DMS114 treated with DMSO at 0.1 percent for 48 hours (cell line): ENCODE data around the gene EFNA5.
"Not testable (repeated sequence)": the region's sequence is repeated elsewhere in the genome, so short reads cannot be mapped to it uniquely, and the experiment has no call there.

Experiments
- DNase-seq: peaks from one replicate; lab custom pipeline; 2025; ENCODE audit not compliant: unreplicated experiment; lab: John Stamatoyannopoulos, UW

EFNA5 gene

DNA sequence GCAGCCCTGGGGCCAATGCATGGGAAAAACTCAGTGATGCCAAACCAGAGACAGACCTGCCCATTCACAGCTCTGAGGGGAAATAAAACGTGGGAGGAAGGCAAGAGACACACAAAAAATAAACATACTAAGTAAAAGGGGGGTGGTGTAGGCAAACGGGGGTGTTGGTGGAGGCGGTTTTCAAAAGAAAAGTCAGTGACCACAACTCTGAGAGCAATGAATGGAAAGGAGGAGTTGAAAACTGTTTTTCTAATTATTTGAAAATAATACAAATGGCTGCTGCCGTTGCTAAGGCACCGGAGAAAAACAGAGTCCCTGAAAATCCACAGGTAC is 293.5 kb downstream of the EFNA5 start:
- DNase-seq = no peak

GRCh38 chr5:107376546-107377276 is 294.0 kb downstream of the EFNA5 start:
- no peak for DNase-seq

GRCh38 chr5:107373549-107374263 is 297.0 kb downstream of the EFNA5 start:
- DNase-seq = no peak

DNA sequence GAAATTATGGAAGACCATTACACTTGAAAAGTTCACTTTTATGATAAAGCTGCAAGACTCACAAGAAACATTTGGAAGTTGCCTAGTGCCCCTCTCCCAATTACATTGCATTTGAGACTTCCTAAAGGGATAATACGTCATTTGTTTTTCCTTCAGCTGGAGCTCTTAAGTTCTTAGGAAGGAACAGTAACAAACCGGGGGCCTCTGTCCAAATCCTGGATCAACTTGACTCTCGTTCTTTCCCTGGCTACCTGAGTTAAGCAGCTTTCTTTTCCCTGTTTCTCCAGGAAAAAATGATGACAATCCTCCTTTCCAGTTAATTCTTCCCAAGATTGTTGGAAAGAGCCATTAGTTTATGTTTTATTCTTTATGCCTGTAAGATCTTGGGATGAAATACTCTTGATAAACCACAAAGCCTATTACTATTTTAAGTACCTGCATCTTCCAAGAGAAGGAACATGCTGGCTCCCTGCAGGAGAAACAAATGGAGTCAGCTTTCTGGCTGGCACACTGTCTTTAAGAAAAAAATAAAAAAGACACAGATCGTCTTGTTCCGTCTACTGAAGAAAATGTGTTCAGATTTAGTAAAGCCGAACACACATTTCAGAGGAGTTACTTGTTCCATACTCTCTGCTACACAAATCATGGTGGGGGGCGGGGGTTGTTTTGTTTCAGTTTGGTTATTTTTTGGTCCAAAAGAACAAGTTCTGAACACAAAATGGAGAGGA is 297.9 kb downstream of the EFNA5 start:
- no peak for DNase-seq

DNA sequence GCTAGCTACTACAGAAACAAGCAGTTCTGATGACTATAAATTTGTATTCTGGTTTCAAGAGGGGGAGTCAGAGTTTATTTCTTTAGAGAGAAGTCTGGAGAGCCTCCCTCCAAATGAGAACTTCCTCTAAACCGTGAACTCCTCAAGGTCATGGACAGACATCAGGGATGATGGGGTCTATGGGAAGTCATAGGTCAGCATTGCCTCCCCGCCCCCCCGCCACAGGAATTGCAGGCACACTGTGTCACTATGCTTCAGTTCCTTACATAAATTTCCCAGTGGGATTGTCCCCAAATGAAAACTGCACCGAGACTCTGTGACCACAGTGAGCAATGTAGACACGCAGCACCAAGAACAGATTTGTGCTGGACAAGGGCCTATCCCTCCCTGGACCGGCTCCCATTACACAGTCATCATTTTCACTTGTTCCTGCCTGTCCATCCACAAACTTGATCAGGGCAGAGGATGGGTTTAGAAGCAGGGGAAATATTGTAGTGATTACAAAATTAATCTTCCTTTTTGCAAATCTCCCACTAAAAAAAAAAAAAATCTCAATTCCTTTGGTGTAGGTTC is 300.3 kb downstream of the EFNA5 start:
- no peak for DNase-seq

DNA sequence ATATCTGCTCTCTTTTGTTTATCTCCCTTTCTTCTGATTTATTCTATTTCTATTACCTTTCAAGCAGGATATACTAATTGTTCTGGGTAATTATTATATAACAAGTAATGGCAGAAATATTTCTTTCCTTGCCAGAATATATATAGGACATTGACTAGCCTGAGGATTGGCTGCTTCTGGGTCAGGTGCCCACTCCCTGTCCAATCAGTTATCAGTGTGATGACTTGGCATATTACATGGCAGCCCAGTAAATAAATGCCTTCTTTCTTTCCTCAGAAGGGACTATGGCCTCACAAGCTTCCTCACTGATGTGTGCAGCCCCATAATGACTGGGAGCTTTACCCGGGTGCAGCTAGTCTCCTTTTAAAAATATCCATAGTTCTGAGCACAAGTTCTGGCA is 301.1 kb downstream of the EFNA5 start:
- no peak for DNase-seq

- no peak for DNase-seq
These were observed 302.1 kb downstream of the EFNA5 start for GRCh38 chr5:107368615-107369014.

DNA sequence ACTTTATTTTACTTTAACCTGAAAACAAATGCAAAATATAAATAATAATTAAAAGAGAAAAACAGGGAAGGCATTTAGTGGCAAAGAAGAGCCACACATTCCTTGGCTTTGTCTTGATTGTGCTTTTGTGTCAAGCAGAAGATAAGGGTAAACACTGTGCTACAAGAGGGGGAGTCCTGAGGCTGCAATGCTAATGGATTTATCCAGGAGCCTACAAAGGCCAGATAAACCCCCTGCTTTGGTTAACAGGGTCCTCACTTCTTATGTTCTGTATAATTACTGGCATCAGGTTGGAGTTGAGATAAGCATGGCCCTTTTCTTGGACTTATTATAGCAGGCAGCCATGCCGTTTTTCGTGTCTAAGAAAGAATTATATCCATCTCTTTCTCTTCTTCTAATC is 302.8 kb downstream of the EFNA5 start:
- no peak for DNase-seq

DNA sequence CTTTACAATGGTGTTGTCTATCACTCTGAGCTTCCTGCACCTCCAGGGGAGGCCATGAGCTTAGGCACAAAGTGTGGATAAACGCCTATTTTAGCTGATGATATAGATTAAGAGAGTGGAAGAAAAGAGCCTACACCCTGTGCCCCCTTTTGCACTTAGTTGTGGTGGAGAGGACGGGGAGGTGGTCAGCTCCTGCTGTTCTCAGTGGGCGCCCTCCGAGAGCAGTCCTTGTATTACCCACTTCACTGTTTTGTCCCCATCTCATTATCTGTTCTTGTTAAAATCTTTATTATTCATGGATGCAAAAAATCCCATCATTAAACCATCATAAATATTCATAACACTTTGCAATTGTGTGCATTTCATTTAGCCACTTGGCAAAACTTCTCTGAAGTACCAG is 303.3 kb downstream of the EFNA5 start:
- no peak for DNase-seq

DNA sequence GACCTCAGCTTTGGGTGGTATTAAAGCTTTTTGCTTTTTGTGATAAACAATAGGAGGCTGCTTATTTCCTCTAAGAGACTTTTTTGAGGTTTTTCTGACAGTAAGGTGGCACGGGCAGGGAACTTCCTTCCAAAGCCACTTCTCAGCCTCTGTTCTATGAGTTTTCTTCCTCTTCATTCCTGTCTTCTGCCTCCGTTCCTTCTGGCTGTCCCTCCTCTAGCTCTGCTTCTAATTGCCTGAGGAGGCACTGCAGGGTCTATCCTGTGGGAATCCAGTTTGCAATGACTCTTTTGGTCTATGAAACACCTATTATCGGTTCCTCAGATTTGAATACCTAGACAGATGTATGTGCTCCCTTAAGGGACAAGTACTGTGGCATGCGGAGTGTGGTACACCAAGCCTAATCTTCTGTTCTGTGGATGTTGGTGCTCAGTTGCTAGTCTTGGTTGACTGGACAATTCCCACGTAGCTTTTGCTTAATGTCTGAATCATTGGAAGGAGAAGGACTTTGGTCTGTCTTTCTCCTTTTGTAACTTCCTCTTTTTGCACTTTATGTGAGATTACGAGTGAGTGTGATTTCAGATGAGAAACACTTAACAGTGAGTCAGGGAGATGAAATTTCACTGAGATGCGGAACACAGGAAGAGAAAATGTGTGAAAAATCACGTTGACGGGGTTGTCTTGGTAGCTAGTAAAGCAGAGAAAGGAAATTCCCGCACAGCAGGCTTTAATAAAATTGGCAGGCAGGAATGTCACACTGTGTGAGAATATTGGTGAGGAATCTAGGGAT is 305.2 kb downstream of the EFNA5 start:
- no peak for DNase-seq

DNA sequence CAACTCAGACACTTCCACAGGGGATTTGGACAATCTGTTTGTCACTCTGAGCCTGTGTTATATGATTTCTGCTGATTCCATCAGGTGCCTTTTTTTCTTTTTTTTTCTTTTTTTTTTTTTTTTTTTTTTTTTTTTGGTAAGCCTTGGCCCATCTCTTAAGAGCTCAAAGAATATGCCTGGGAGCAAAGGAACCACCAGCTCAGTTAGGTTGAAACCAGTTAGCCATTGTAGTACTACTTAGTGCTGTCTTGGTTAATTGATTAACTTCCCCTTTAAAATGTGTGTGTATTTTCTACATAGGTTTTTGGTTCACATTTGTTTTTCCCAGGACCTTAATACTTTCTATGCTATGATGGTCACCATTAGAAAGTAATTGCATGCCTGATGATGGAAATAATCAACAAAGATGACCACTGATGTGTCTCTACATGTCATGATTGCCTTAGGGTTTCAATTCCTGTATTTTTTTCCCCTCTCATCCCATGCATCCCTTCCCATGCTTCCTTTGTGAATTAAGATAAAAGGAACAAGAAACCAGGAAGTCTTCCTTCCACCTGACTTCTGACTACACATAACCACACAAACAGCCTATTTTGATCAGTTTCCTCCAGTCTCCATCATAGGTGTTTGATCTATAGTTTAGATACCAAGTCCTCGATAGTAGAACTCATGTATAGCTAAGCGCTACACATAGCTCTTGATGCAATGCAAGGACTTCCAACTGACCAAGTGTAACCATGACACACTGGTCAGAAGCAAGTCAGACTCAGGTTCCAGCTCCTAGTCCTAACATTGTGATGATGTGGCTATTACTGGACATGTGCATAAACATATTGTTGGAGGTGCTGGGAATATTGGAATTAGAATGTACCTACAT is 306.1 kb downstream of the EFNA5 start:
- DNase-seq = no peak

DNA sequence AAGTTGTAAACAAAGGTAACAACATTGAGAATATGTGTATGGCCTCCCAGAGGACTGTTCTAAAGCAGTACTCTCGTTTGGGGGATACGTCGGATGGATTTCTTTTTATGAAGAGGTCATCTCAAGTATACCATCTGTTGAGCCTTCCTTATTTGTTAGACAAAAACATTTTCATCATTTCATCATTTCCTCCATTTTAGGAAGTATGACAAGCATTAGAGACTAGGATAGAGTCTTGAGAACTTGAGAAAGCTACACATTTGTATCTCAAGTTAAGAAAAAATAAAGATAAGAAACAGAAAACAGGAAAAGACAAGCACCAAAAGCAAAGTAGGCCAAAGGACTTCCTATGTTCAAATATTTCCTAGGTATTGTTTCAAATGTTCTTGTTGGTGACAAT is 307.0 kb downstream of the EFNA5 start:
- no peak for DNase-seq

- DNase-seq = no peak
These were observed 308.8 kb downstream of the EFNA5 start for GRCh38 chr5:107361945-107362344.

DNA sequence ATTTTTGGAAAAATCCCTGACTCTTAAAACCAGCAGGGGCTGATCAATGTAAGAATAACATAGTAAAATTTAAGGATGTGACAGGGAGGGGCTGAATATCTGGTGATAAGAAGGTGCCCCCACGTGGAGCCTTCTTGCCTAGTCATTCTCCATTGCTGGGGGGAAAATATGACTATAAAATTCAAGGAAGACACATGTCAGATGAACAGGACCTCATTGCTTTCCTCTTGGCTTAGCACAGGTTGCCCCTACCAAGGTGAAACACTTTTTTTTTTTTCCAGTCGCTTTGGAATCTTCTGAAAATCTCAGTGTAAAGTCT is 310.9 kb downstream of the EFNA5 start:
- no peak for DNase-seq

- DNase-seq = no peak
These were observed 311.5 kb downstream of the EFNA5 start for GRCh38 chr5:107359033-107359915.

DNA sequence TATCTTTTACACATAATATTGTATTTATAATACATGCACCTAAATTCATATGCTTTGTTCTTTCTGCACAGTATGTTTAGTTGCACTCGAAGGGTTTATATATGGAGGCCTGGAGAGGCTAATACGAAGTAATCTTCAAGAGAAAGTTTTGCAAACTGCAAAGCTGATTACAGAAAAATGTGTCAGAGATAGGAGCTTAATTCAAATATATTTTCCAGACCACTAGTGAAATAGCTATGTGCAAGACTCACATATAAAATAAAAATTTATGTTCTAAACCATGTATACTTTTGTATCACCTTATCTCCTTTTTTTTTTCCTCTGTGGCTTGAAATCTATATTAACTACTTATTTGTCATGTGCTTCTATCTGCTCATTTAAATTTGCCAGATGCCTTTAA is 313.8 kb downstream of the EFNA5 start:
- DNase-seq = no peak

DNA sequence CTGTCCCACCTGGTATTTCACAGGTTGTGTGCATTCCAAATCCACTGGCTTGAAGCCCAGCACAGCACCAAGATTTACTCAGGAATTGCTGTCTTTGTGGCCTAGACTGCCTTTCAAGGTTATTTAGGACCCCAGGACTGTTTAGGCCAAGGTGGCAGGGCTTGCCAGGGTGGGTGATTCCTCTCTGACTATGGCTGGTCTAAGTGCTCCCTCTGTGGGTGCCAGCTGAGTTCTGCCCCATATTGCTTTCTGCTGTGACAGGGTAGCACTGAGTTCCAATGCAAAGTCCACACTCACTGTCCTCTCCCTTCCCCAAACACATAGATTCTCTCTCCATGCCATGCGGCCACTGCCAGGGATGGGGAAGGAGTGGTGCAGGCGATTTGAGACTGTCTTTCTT is 318.2 kb downstream of the EFNA5 start:
- DNase-seq = no peak

GRCh38 chr5:107346580-107346979 is 324.2 kb downstream of the EFNA5 start:
- not testable (repeated sequence) for DNase-seq

GRCh38 chr5:107342371-107342770 is 328.4 kb downstream of the EFNA5 start:
- no peak for DNase-seq
